AG04450 (cell line): ENCODE results near the gene DVL3. TPM values are rescaled to one million over a fixed set of nuclear protein-coding genes. Genes with fewer than 3 reads are reported as not detected.

Source experiments
- CTCF ChIA-PET: fragments of 300-600, 350-600 bp; formaldehyde crosslinking; extraction: SDS; loops from one replicate; lab custom pipeline; 2022; ENCODE audit warnings: antibody characterized with exemption, inconsistent platforms; lab: Charles Lee
- POLR2A ChIA-PET: fragments of 350-600 bp; formaldehyde crosslinking; extraction: SDS; loops from one replicate; lab custom pipeline; 2021; ENCODE audit warnings: antibody characterized with exemption, inconsistent platforms; lab: Yijun Ruan, JAX
- DNase-seq: peaks from one replicate; pipeline ENCODE4 v3.0.0-alpha.2; 2011; ENCODE audit warnings: low read depth, low spot score
- H3K27ac ChIP-seq: one replicate; pipeline ENCODE4 v1.5.1; 2012; ENCODE audit warnings: low read depth, low read length, control low read depth
- H3K27me3 ChIP-seq: one replicate; pipeline ENCODE4 v1.6.0; 2012; ENCODE audit warnings: low read length; ENCODE audit not compliant: control insufficient read depth, insufficient read depth
- H3K4me3 ChIP-seq: 2 replicates; pipeline ENCODE4 v1.5.1; 2011; ENCODE audit warnings: mild to moderate bottlenecking, low read depth, low read length, control low read depth
- H3K9me3 ChIP-seq: 2 replicates; pipeline ENCODE4 v1.5.1; 2012; ENCODE audit warnings: low read length; ENCODE audit not compliant: control insufficient read depth, insufficient read depth
- polyA plus RNA-seq: library from polyadenylated mRNA; depleted of rRNA; stranded (reverse); fragments of >200 nt; gene quantifications from 2 replicates; pipeline ENCODE4 v1.2.3, GENCODE V29; 2011
- TF ChIP-seq, protein P1 (sequence below): IDR thresholded peaks from 2 replicates; pipeline ENCODE4 v1.5.1; 2011; ENCODE audit warnings: low read depth, low read length, control low read depth, inconsistent platforms

DVL3 gene
- polyA plus RNA-seq, 1 experiment, result 29.7 TPM

DNA sequence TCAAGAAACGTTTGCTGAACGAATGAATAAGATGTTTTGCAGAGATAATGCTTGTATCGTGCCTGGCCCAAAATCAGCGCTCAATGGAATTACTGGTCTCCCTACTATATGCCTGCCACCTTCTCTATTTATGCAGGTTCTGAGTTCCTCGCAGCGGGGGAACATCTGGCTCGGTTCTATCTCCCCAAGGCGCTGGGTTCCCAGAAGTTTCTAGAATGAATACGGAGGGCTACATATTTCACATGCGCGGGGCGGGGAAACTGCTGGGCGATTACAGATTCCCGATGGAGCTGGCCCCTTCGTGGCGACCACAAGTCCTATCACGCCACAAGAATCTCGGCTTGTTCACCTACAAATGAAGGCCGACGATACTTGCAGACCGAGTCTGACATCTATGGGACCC, 20.4 kb upstream of the DVL3 start:
- H3K27ac ChIP-seq, result peak overlapping the region; percentile 57
- H3K27me3 ChIP-seq, result no peaks in the 10 kb centered on the region
- no peaks in the 10 kb centered on the region for H3K9me3 ChIP-seq
- ChIA-PET CTCF (interaction anchor here (0.7 to 1.8 kb wide), 5 partner anchors 11 to 239 kb away, joined by 3 to 12 read pairs (median 4); no protein-coding TSS in a partner anchor), POLR2A (interaction anchor here (0.8 to 1.9 kb wide), 9 partner anchors 10 to 239 kb away, joined by 3 to 22 read pairs (median 5); partner anchors contain the start of gene ABCF3)
- TF ChIP-seq, protein P1, sequence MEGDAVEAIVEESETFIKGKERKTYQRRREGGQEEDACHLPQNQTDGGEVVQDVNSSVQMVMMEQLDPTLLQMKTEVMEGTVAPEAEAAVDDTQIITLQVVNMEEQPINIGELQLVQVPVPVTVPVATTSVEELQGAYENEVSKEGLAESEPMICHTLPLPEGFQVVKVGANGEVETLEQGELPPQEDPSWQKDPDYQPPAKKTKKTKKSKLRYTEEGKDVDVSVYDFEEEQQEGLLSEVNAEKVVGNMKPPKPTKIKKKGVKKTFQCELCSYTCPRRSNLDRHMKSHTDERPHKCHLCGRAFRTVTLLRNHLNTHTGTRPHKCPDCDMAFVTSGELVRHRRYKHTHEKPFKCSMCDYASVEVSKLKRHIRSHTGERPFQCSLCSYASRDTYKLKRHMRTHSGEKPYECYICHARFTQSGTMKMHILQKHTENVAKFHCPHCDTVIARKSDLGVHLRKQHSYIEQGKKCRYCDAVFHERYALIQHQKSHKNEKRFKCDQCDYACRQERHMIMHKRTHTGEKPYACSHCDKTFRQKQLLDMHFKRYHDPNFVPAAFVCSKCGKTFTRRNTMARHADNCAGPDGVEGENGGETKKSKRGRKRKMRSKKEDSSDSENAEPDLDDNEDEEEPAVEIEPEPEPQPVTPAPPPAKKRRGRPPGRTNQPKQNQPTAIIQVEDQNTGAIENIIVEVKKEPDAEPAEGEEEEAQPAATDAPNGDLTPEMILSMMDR, result no peak
- peak overlapping the region; percentile 98 for H3K4me3 ChIP-seq
- DNase-seq, result no peak

DNA sequence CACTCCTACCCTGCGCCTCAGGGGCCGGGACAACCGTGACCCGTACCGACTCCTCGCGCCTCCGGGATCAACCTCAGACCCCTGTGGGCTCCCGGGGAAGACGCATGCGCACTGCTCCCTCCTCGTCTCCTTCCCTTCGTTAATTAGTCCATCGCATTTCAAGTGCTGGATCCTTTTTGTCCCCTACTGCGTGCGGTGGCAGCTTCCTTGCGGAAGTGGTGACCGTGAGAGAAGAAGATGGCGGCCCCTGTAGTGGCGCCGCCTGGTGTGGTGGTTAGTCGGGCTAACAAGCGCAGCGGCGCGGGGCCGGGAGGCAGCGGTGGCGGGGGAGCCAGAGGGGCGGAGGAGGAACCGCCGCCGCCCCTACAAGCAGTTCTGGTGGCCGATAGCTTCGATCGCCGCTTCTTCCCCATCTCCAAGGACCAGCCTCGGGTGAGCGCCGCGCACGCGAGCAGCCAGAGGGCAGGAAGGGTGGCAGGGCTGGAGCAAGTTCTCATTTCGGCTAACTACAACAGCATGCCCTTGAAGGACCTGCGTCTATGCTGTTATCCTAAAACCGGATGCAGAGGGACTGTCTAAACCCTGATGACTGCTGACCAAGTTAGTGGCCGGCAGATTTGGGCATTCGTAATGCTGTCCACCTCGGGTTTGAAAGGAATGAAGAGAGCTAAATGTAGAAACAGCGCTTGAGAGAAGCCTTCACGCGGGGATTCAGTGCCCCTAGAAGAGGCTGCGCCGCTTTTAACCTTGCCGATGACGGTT, 19.8 kb upstream of the DVL3 start, which contains the start of gene EIF2B5:
Gene EIF2B5, plus strand, starts transcription at position 210 of the 762 bp plus-strand sequence. Its CDS starts 28 bp downstream, at position 238.
- Histone ChIP-seq H3K27me3 (no peaks in the 10 kb centered on the region), H3K4me3 (peak within 1 kb of the TSS; percentile 98), H3K9me3 (no peaks in the 10 kb centered on the region), H3K27ac (peak within 1 kb of the TSS; percentile 57)
- POLR2A ChIA-PET, result interaction anchor here (0.8 to 1.9 kb wide), 9 partner anchors 9 to 240 kb away, joined by 3 to 22 read pairs (median 5); partner anchors contain the start of gene ABCF3
- TF ChIP-seq, protein P1, result peak; percentile 46
- peak; percentile 72 for DNase-seq
- CTCF ChIA-PET, result interaction anchor here (0.6 to 1.8 kb wide), 8 partner anchors 9 to 239 kb away, joined by 3 to 12 read pairs (median 4); no protein-coding TSS in a partner anchor

DNA sequence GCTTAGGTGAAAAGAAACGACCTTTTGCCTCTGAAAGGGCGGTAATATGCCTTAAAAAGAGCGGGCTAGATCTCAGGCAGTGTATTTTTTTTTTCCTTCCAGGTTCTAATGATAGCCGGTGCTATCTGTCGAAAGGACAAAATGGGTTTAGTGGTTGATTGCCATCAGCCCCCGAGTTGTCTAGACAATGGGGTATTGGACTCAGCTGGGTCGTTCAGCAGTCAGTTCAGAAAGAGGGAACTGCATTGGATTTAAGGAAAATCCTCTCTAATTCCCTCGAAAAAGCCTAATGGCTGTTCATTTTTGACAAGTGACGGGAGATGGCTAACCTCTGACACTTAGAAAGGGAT, 19.3 kb upstream of the DVL3 start:
- H3K4me3 ChIP-seq, result peak overlapping the region; percentile 98
- TF ChIP-seq, protein P1, result no peak
- ChIA-PET CTCF (interaction anchor here (0.6 to 1.8 kb wide), 5 partner anchors 8 to 240 kb away, joined by 3 to 12 read pairs (median 3); no protein-coding TSS in a partner anchor), POLR2A (interaction anchor here (1.3 to 1.9 kb wide), 3 partner anchors 9 to 41 kb away, joined by 5 to 8 read pairs (median 6); no protein-coding TSS in a partner anchor)
- H3K27ac ChIP-seq, result peak overlapping the region; percentile 57
- no peak for DNase-seq
- no peaks in the 10 kb centered on the region for H3K9me3 ChIP-seq
- H3K27me3 ChIP-seq, result no peaks in the 10 kb centered on the region

GRCh38 chr3:184140436-184140835, 14.7 kb upstream of the DVL3 start:
- DNase-seq, result no peak
- H3K4me3 ChIP-seq, result no peak overlapping the region
- H3K9me3 ChIP-seq, result no peaks in the 10 kb centered on the region
- ChIA-PET CTCF (interaction anchor here (1.1 kb wide), 1 partner anchor 245 kb away, joined by 7 read pairs; no protein-coding TSS in a partner anchor), POLR2A (no interaction called here)
- TF ChIP-seq, protein P1, result no peak
- H3K27ac ChIP-seq, result no peak overlapping the region
- H3K27me3 ChIP-seq, result no peaks in the 10 kb centered on the region

- ChIA-PET POLR2A (no interaction called here), CTCF (no interaction called here)
- Histone ChIP-seq H3K9me3 (no peaks in the 10 kb centered on the region), H3K27ac (no peak overlapping the region), H3K27me3 (no peaks in the 10 kb centered on the region), H3K4me3 (no peak overlapping the region)
- no peak for DNase-seq
- TF ChIP-seq, protein P1, result no peak
These were observed 13.0 kb upstream of the DVL3 start for GRCh38 chr3:184142199-184142598.
